ENCODE measurements around the gene PRDM16. TPM values are rescaled to one million over a fixed set of nuclear protein-coding genes. Genes with fewer than 3 reads are reported as not detected.

PRDM16 gene
- total and polyA plus RNA-seq, 2 of the 4 experiments (the other 2 are of a cell fraction), result 0.02 TPM; not detected in 1

GRCh38 chr1:3440300-3440681 lies 371.3 kb downstream of the PRDM16 start:
- 20% methylated on average over 2 of the region's 10 CpGs; no CpG with 5 or more reads in 1 of the 2 experiments for WGBS, 2 experiments (ENCODE audit: extremely low coverage in 2 of 2, insufficient read length in 1 of 2)
- Histone ChIP-seq H3K79me1 (ENCODE audit: low read depth in 1 of 2, low read length in 2 of 2) (no peaks in the 10 kb centered on the region), H2BK5ac (ENCODE audit: low read depth, low read length, poor library complexity, severe bottlenecking) (no peak overlapping the region), H3K14ac (replicated peaks; ENCODE audit: low read depth, low read length) (no peak overlapping the region), H3K27me3 (ENCODE audit: control insufficient read depth, insufficient read depth, low read length) (peaks cover 34% of the 10 kb centered on the region), H3K18ac (ENCODE audit: low read depth, low read length) (no peak overlapping the region), H2BK20ac (ENCODE audit: low read depth, low read length) (no peak overlapping the region), H3K4me2 (ENCODE audit: low read depth, low read length) (no peak overlapping the region), H3K27ac (ENCODE audit: insufficient read depth, low read length) (no peak overlapping the region), H3K9ac (ENCODE audit: low read depth, low read length) (no peak overlapping the region), H3K9me3 (ENCODE audit: control insufficient read depth, insufficient read depth, low read length) (0 out of 2 replicates have a peak, but pooled peaks cover 2% of the 10 kb centered on the region), H4K8ac (ENCODE audit: low read depth in 2 of 2, low read length in 2 of 2) (no peak overlapping the region), H3K9me1 (ENCODE audit: insufficient read depth, low read length) (no peaks in the 10 kb centered on the region), H2AK5ac (ENCODE audit: low read depth, low read length) (no peak overlapping the region), H4K5ac (ENCODE audit: low read depth, low read length) (no peak overlapping the region), H4K20me1 (ENCODE audit: insufficient read depth, low read length) (no peaks in the 10 kb centered on the region), H3K4ac (ENCODE audit: low read depth, low read length) (no peak overlapping the region), H3K4me1 (ENCODE audit: control insufficient read depth, insufficient read depth, low read length) (no peaks in the 10 kb centered on the region), H4K91ac (ENCODE audit: insufficient read depth, low read depth, low read length) (no peak overlapping the region), H3K23ac (ENCODE audit: low read depth, low read length) (no peak overlapping the region), H2BK15ac (ENCODE audit: low read depth, low read length) (no peak overlapping the region), H3K4me3 (ENCODE audit: insufficient read depth, low read depth, low read length) (no peak overlapping the region), H2AFZ (replicated peaks; ENCODE audit: low read length, poor library complexity) (no peak overlapping the region), H3K56ac (ENCODE audit: extremely low read depth, insufficient read depth, low read length) (no peak overlapping the region), H3K36me3 (ENCODE audit: control insufficient read depth, insufficient read depth, low read length) (no peaks in the 10 kb centered on the region), H2AK9ac (replicated peaks; ENCODE audit: low read depth, low read length, poor library complexity) (no peak overlapping the region), H2BK120ac (ENCODE audit: low read depth, low read length) (no peak overlapping the region)
- no TSS peak for BruUV-seq (replicated peaks)
- in situ Hi-C loops (cut with MboI; ENCODE audit: low sequenced_read_pairs) (no loop called here), intact Hi-C loops (cut with micrococcal nuclease) (no loop called here), dilution Hi-C loops (cut with HindIII; ENCODE audit: low sequenced_read_pairs, unreplicated experiment) (no loop called here)
- ChIA-PET POLR2A (ENCODE audit: unreplicated experiment) (no interaction called here), CTCF (no interaction called here)
- DNase-seq (no peak), ATAC-seq (ENCODE audit: low read depth) (no peak)
- TF ChIP-seq NFE2L2 (IDR thresholded peaks at IDR 0.05; ENCODE audit: low read depth, low read length) (no peak), RCOR1 (IDR thresholded peaks at IDR 0.05; ENCODE audit: insufficient replicate concordance, low read length) (no peak), RFX5 (IDR thresholded peaks at IDR 0.05; ENCODE audit: low read depth, low read length) (no peak), CHD1 (IDR thresholded peaks at IDR 0.05; ENCODE audit: low read depth, low read length) (no peak), MXI1 (IDR thresholded peaks at IDR 0.05; ENCODE audit: borderline replicate concordance, low read depth, low read length) (no peak), FOS (IDR thresholded peaks at IDR 0.05; ENCODE audit: low read depth, low read length) (no peak), RAD21 (IDR thresholded peaks at IDR 0.05; ENCODE audit: low read length) (no peak), CEBPB (IDR thresholded peaks at IDR 0.05; ENCODE audit: low read depth, low read length) (no peak), POLR2A (IDR thresholded peaks at IDR 0.05; ENCODE audit: low read depth, low read length) (no peak), SMC3 (IDR thresholded peaks at IDR 0.05; ENCODE audit: low read depth, low read length) (no peak), MAFK (IDR thresholded peaks at IDR 0.05; ENCODE audit: low read depth, low read length) (no peak), BHLHE40 (IDR thresholded peaks at IDR 0.05; ENCODE audit: low read depth, low read length) (no peak)
- TF ChIP-seq, protein P1, sequence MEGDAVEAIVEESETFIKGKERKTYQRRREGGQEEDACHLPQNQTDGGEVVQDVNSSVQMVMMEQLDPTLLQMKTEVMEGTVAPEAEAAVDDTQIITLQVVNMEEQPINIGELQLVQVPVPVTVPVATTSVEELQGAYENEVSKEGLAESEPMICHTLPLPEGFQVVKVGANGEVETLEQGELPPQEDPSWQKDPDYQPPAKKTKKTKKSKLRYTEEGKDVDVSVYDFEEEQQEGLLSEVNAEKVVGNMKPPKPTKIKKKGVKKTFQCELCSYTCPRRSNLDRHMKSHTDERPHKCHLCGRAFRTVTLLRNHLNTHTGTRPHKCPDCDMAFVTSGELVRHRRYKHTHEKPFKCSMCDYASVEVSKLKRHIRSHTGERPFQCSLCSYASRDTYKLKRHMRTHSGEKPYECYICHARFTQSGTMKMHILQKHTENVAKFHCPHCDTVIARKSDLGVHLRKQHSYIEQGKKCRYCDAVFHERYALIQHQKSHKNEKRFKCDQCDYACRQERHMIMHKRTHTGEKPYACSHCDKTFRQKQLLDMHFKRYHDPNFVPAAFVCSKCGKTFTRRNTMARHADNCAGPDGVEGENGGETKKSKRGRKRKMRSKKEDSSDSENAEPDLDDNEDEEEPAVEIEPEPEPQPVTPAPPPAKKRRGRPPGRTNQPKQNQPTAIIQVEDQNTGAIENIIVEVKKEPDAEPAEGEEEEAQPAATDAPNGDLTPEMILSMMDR (conservative IDR thresholded peaks at IDR 0.05; ENCODE audit: low read depth, low read length), result no peak
- TF ChIP-seq, protein P2, sequence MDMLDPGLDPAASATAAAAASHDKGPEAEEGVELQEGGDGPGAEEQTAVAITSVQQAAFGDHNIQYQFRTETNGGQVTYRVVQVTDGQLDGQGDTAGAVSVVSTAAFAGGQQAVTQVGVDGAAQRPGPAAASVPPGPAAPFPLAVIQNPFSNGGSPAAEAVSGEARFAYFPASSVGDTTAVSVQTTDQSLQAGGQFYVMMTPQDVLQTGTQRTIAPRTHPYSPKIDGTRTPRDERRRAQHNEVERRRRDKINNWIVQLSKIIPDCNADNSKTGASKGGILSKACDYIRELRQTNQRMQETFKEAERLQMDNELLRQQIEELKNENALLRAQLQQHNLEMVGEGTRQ (IDR thresholded peaks at IDR 0.05; ENCODE audit: low read depth, low read length), result no peak
- TF ChIP-seq, protein P3, sequence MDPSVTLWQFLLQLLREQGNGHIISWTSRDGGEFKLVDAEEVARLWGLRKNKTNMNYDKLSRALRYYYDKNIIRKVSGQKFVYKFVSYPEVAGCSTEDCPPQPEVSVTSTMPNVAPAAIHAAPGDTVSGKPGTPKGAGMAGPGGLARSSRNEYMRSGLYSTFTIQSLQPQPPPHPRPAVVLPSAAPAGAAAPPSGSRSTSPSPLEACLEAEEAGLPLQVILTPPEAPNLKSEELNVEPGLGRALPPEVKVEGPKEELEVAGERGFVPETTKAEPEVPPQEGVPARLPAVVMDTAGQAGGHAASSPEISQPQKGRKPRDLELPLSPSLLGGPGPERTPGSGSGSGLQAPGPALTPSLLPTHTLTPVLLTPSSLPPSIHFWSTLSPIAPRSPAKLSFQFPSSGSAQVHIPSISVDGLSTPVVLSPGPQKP (IDR thresholded peaks at IDR 0.05; ENCODE audit: borderline replicate concordance, low read depth, low read length), result no peak
